ENCODE data around the gene CLSTN2.
A peak's percentile ranks its signal among the peaks of the same experiment; 100 is the strongest.

CLSTN2 gene

GRCh38 chr3:140343211-140344081, 408.5 kb downstream of the CLSTN2 start:
- no peak overlapping the region for H3K27ac ChIP-seq
- DNase-seq (ENCODE audit: low spot score), result no peak
- TF ChIP-seq CTCF (IDR thresholded peaks at IDR 0.05), result no peak
- no peak overlapping the region for H3K4me3 ChIP-seq

GRCh38 chr3:140344082-140344454, 409.1 kb downstream of the CLSTN2 start:
- Histone ChIP-seq H3K27ac (no peak overlapping the region), H3K4me3 (no peak overlapping the region)
- DNase-seq (ENCODE audit: low spot score), result no peak
- TF ChIP-seq CTCF (IDR thresholded peaks at IDR 0.05), result no peak

- Histone ChIP-seq H3K4me3 (no peak overlapping the region), H3K27ac (no peak overlapping the region)
- DNase-seq (ENCODE audit: low spot score), result no peak
- TF ChIP-seq CTCF (IDR thresholded peaks at IDR 0.05), result no peak
Measured at GRCh38 chr3:140344601-140345205, 409.7 kb downstream of the CLSTN2 start.

GRCh38 chr3:140347151-140347550, 412.2 kb downstream of the CLSTN2 start:
- no peak for DNase-seq (ENCODE audit: low spot score)
- TF ChIP-seq CTCF (IDR thresholded peaks at IDR 0.05), result no peak
- Histone ChIP-seq H3K27ac (no peak overlapping the region), H3K4me3 (no peak overlapping the region)

- DNase-seq (ENCODE audit: low spot score), result peak; percentile 26
- no peak for TF ChIP-seq CTCF (IDR thresholded peaks at IDR 0.05)
- Histone ChIP-seq H3K4me3 (no peak overlapping the region), H3K27ac (no peak overlapping the region)
Measured at GRCh38 chr3:140349938-140350337, 415.0 kb downstream of the CLSTN2 start.

GRCh38 chr3:140351466-140351865, 416.5 kb downstream of the CLSTN2 start:
- no peak overlapping the region for H3K27ac ChIP-seq
- peak; percentile 12 for DNase-seq (ENCODE audit: low spot score)
- TF ChIP-seq CTCF (IDR thresholded peaks at IDR 0.05), result no peak
- no peak overlapping the region for H3K4me3 ChIP-seq

- DNase-seq (ENCODE audit: low spot score), result peak; percentile 29
- Histone ChIP-seq H3K4me3 (no peak overlapping the region), H3K27ac (no peak overlapping the region)
- TF ChIP-seq CTCF (IDR thresholded peaks at IDR 0.05), result no peak
Measured at GRCh38 chr3:140355481-140355880, 420.5 kb downstream of the CLSTN2 start.

Measured in coronary artery (tissue), 2 donors.